Thyroid gland (tissue), 4 donors: Measurements from ENCODE around the gene CDK5RAP2.

ENCODE experiments used
- CTCF ChIP-seq, 6 experiments: fragments of 200-600 bp in 3 of 6; fragments of 450-650 bp in 3 of 6; sonication (generic) in 3 of 6; IDR thresholded peaks; one replicate each; pipeline ENCODE4 v1.5.1; 2016 to 2019; ENCODE audit warnings: antibody characterized with exemption in 6 of 6, mild to moderate bottlenecking in 2 of 6, inconsistent platforms in 1 of 6, moderate library complexity in 1 of 6
- POLR2A ChIP-seq, 2 donors: fragments of 450-650 bp; IDR thresholded peaks; one replicate each; pipeline ENCODE4 v1.6.1; 2017; ENCODE audit warnings: antibody characterized with exemption in 2 of 2, mild to moderate bottlenecking in 2 of 2, moderate library complexity in 1 of 2

GRCh38 chr9:120449566-120449965 lies 130.4 kb downstream of the CDK5RAP2 start:
- TF ChIP-seq CTCF (IDR thresholded peaks at IDR 0.05) = no peak
- TF ChIP-seq POLR2A (IDR thresholded peaks at IDR 0.05) = no peak
